KOPT-K1 (cell line): ENCODE data around the gene SUPT4H1.

ENCODE experiments used
- H3K27ac ChIP-seq: fragments of 200-600 bp; sonication (generic); 2 replicates; pipeline ENCODE4 v1.5.1; 2016; ENCODE audit warnings: antibody characterized with exemption, mild to moderate bottlenecking, low read depth, low read length; ENCODE audit not compliant: poor library complexity, severe bottlenecking
- H3K36me3 ChIP-seq: fragments of 200-600 bp; sonication (generic); 2 replicates; pipeline ENCODE4 v1.5.1; 2017; ENCODE audit warnings: antibody characterized with exemption, mild to moderate bottlenecking, low read length, moderate library complexity; ENCODE audit not compliant: insufficient read depth
- H3K9me3 ChIP-seq: fragments of 200-600 bp; sonication (generic); 2 replicates; pipeline ENCODE4 v1.5.1; 2017; ENCODE audit warnings: antibody characterized with exemption, low read length, mild to moderate bottlenecking; ENCODE audit not compliant: insufficient read depth, poor library complexity, severe bottlenecking

The SUPT4H1 gene

DNA sequence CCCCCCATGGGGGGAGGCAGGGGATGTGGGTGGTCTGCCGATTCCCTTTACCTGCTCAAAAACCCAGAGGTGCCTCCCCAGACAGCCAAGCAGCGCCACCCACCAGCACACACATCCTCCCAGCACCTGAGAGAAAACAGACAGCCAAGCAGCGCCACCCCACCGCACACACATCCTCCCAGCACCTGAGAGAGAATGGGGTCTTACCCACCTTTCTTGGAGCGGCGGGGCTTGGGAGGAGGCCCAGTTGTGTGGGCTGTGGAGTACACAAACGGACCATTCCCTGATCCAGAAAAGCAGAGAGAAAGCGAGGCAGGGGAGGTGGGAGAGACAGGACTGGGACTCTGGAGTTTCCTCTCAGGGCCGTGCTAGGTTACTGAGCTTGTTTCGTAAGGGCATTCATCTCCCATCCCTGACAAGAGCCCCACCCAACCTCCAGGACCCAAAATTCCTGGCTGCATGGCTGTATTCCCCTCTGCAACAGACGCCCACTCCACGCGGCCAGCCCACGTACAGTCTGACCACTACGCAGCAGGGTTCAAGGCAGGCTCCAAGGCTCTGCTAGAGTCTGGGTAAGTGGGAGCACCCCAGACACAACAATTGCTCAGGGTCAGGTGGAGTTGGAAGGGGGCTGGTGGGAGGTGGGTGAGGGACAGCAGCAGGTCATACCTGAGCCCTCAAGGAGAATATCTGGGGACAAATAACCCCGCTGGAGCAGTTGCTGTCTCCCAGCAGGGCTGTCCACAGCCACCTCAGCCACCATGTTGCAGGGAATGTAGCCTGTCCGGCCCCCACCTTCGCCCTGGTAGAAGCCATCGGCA, 45.7 kb downstream of the SUPT4H1 start:
- H3K36me3 ChIP-seq: peaks cover 50% of the 10 kb centered on the region

DNA sequence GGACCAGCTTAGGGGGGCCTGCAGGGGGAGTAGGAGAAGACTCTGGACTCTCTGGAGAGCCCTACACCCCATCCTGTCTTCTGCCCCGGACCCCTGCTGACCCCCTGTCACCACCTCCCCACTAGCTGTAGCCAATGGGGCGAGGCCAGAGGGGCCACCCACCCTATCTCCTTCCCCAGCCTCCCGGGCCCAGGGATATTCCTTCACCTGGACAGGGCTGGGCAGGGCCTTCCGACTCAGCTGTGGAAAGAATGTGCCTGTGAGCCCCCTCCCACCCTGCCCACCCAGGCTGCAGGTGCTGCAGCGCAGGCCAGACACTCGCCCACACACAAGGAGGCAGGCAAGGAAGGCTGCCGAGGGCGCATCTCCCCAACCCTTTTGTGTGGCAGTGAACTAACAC, 46.4 kb downstream of the SUPT4H1 start:
- Histone ChIP-seq H3K9me3 (no peaks in the 10 kb centered on the region), H3K36me3 (peaks cover 43% of the 10 kb centered on the region), H3K27ac (no peak overlapping the region)

More for the DNA sequence above, 45.7 kb downstream of the SUPT4H1 start:
- no peak overlapping the region for H3K27ac ChIP-seq
- H3K9me3 ChIP-seq: no peaks in the 10 kb centered on the region

- H3K9me3 ChIP-seq: no peaks in the 10 kb centered on the region
- peaks cover 36% of the 10 kb centered on the region for H3K36me3 ChIP-seq
- H3K27ac ChIP-seq: no peak overlapping the region
Observed at GRCh38 chr17:58304750-58305486, 47.1 kb downstream of the SUPT4H1 start.

DNA sequence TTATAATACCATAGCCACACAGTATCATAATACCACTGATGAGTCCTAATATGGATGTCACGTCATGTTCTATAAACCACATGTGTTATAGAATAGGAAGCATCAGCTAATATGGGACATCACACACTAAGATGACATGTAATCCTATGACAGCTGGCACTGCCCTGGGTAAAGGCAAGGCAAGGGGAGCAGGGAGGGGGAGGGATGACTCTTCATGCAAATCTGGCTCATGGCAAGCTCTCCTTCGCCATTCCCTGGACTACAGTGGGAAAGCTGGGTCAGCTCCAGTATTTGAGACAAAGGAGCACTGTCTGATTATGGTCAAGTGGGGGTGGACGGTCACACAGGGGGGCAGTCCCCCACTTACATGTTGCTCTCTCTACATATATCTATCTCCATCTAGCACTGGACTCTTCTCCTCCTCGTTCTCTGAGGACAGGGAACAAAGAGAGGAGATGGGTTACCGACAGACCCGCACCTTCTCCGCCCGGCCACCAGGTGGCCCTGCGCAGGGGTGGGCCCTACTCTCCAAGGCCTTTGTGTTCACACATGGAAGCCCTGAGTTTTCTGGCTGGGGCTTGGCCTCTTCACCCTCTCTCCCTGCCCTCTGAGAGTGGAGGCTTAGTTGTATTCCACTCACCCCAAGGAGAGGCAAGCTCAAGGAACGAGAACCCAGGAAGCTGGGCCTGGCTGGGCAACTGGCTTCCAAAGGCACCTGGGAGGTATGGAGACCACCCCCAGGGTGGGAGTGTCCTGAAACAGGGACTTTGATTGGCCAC, 47.8 kb downstream of the SUPT4H1 start:
- peaks cover 29% of the 10 kb centered on the region; the same call in 1 of the 2 replicates for H3K36me3 ChIP-seq
- no peak overlapping the region for H3K27ac ChIP-seq
- no peaks in the 10 kb centered on the region for H3K9me3 ChIP-seq

DNA sequence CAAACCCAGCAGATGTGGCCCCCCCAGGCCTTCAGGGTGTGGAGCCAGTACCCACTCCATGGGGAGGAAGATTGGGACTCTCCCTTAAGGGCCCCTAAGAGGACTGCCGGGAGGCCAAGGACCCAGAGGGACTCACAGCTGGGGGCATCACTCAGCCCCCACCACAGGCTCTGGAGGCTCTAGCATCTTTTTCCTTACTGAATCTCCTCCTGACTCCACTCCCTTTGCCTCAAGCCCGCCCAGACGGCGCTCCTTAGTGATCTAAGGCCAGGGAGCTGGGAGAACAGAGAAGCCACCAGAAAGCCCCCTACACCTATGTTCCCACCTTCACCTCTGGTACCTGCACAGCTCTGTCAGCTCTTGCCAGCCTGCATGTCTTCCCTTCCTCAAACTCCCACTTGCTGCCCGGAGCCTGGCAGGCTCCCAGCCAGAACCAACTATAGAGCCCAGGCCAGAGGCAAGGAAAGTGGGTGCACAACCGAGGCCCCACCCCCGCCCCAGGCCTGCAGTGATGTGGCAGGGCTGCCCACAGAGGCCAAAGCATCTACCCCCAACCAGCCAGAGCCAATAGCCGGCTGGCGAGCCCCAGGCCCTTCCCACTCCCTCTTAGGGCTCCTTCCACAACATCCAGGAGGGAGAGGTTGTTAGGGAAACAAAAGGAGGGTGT, 48.9 kb downstream of the SUPT4H1 start:
- H3K27ac ChIP-seq: no peak overlapping the region
- H3K36me3 ChIP-seq: peaks cover 23% of the 10 kb centered on the region; the same call in 1 of the 2 replicates
- no peaks in the 10 kb centered on the region for H3K9me3 ChIP-seq

- H3K9me3 ChIP-seq: no peaks in the 10 kb centered on the region
- no peak overlapping the region for H3K27ac ChIP-seq
Observed at GRCh38 chr17:58302171-58302918, 49.7 kb downstream of the SUPT4H1 start.

GRCh38 chr17:58301504-58302150, 50.4 kb downstream of the SUPT4H1 start:
- Histone ChIP-seq H3K36me3 (peaks cover 9% of the 10 kb centered on the region; the same call in 1 of the 2 replicates), H3K9me3 (no peaks in the 10 kb centered on the region), H3K27ac (no peak overlapping the region)

More at GRCh38 chr17:58302171-58302918, 49.7 kb downstream of the SUPT4H1 start:
- peaks cover 16% of the 10 kb centered on the region; the same call in 1 of the 2 replicates for H3K36me3 ChIP-seq

DNA sequence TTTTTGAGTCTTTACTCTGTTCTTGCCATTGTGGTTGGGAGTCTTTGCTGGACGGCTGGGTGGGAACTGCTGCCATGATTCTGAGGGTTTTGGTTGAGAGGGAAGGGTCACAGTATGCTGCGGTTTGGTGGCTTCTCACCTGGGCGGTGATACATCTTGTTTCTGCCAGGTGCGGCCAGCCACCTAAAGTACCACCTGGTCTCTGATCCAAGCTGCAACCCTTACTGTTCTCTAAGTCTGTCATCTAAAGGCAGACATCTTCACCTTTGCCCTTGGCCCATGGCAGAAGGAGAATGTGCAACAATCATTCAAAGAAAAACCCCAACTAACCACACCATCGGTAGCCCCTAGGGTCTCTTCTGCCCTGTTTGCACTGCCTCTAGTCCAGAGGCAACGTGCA, 51.7 kb downstream of the SUPT4H1 start:
- Histone ChIP-seq H3K36me3 (peaks cover 5% of the 10 kb centered on the region; the same call in 1 of the 2 replicates), H3K9me3 (no peaks in the 10 kb centered on the region), H3K27ac (no peak overlapping the region)
